Measurements from ENCODE around the gene NEBL. TPM values are rescaled to one million over a fixed set of nuclear protein-coding genes. Genes with fewer than 3 reads are reported as not detected.

The NEBL gene
- total RNA-seq, 2 donors from 2014 or later = 18.5 to 40.7 TPM

DNA sequence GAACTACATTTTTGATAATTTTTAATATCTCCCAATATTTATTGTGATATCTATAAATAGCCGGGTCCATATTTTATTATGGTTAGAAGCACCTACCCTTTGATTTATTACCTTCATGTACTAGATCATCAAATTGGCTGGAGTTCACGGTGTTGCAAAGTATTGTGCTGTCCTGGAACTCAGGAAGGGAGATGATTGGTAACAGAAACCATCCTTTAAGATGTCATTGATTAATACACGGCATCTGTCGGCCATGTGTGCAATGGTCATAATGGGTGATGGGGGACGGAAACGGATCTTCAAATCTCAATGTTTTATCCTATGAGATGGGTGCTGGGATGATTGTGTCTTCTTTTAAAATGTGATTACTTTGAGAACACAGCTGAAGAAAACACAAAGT is 157.0 kb downstream of the NEBL start:
- Histone ChIP-seq H3K27me3 (no peaks in the 10 kb centered on the region), H3K27ac (no peak overlapping the region), H3K9me3 (no peaks in the 10 kb centered on the region), H3K36me3 (replicated peaks in 1 of 2; ENCODE audit: insufficient read depth in 1 of 2, low read depth in 2 of 2) (no peaks in the 10 kb centered on the region), H3K4me1 (no peaks in the 10 kb centered on the region), H3K4me3 (no peak overlapping the region)
- 69 to 81% methylated on average over 6 of the region's 6 CpGs for whole genome bisulfite sequencing, 2 donors
- DNase-seq = no peak
- TF ChIP-seq, protein P1, sequence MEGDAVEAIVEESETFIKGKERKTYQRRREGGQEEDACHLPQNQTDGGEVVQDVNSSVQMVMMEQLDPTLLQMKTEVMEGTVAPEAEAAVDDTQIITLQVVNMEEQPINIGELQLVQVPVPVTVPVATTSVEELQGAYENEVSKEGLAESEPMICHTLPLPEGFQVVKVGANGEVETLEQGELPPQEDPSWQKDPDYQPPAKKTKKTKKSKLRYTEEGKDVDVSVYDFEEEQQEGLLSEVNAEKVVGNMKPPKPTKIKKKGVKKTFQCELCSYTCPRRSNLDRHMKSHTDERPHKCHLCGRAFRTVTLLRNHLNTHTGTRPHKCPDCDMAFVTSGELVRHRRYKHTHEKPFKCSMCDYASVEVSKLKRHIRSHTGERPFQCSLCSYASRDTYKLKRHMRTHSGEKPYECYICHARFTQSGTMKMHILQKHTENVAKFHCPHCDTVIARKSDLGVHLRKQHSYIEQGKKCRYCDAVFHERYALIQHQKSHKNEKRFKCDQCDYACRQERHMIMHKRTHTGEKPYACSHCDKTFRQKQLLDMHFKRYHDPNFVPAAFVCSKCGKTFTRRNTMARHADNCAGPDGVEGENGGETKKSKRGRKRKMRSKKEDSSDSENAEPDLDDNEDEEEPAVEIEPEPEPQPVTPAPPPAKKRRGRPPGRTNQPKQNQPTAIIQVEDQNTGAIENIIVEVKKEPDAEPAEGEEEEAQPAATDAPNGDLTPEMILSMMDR (IDR thresholded peaks at IDR 0.05) = no peak
- TF ChIP-seq POLR2A (IDR thresholded peaks at IDR 0.05) = no peak
- no peak for ATAC-seq
- intact Hi-C loops (cut with DNase I) = no loop called here

DNA sequence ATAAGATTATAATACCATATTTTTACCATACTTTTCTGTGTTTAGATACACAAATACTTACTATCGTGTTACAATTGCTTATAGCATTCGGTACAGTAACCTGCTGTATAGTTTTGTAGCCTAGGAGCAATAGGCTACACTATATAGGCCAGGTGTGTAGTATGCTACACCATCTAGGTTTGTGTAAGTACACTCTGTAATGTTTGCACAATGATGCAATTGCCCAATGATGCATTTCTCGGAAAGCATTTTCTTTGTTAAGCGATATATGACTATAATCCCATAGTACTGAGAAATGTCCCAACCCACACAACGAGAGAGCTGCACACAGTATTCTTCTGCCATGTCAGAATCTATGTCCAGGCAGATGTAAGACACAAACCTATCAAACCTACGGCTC is 160.0 kb downstream of the NEBL start:
- ATAC-seq (no peak), DNase-seq (no peak)
- Histone ChIP-seq H3K4me1 (no peaks in the 10 kb centered on the region), H3K27me3 (no peaks in the 10 kb centered on the region), H3K36me3 (replicated peaks in 1 of 2; ENCODE audit: insufficient read depth in 1 of 2, low read depth in 2 of 2) (no peaks in the 10 kb centered on the region), H3K9me3 (no peaks in the 10 kb centered on the region), H3K27ac (no peak overlapping the region), H3K4me3 (no peak overlapping the region)
- intact Hi-C loops (cut with DNase I) = no loop called here
- WGBS, 2 donors = 62 to 66% methylated on average over 6 of the region's 6 CpGs
- TF ChIP-seq, protein P1 (IDR thresholded peaks at IDR 0.05) = no peak
- no peak for TF ChIP-seq POLR2A (IDR thresholded peaks at IDR 0.05)

Small RNA genes within 50 kb of the gene (small RNA-seq; reads per million reads assigned to genes)
- gene AL157398.1 = not detected
- not detected for gene MTND1P21
